ENCODE data around the gene PSMD14.

The PSMD14 gene

DNA sequence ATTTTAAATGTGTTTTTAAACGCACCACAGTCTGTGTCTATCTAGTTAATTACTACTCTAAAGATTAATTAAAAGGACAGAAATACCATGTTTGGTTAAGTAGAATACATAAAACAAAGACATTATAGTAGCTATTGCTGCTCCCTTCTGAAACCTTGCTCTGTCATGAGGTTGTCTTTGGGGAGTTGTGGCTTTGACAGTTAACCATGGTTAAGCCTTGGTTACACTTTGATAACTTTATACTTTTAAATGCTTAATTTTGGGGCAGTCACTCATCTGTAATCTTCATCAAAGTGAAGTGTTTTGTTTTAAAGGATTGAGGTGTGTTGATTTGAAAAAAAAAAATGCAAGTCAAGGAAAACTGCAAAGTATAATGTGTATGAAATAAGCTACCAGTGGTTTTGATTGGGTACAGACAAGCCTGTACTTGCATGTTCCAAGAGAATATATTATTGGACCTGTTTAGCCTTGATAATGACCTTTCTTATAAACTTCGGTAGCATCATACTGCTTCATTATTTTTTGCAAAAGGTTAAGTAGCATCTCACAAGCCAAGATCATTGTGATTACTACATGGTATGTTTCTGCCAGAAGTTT lies 78.1 kb downstream of the PSMD14 start:
- no peak for DNase-seq

DNA sequence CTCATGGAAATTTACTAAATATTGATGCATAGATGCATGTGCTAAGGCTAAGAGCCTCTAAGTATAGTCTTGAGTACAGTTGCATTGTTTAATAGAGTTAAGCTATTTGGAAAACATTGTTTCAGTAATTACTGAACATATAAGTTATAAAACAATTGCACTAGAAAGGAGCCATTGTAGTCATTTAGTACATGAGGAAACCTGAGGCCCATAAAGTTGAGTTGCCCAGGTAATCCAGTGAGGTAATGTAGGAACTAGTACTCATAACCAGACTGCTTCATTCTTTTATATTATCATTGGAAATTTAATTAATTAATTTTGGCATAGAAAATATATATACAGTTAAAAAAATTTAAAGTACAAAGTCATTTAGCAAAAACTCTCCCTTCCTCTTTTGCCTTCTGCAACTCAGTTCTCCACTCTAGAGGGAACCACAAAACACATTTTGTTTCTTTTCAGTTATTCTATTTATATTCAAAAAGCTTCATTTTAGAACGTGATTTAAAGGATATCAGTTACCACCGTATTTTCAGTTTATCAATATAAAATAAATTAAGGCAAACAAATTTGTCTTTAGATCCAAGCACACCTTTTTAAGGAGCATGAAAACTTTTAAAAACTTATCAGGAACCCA lies 80.0 kb downstream of the PSMD14 start:
- DNase-seq = no peak

DNA sequence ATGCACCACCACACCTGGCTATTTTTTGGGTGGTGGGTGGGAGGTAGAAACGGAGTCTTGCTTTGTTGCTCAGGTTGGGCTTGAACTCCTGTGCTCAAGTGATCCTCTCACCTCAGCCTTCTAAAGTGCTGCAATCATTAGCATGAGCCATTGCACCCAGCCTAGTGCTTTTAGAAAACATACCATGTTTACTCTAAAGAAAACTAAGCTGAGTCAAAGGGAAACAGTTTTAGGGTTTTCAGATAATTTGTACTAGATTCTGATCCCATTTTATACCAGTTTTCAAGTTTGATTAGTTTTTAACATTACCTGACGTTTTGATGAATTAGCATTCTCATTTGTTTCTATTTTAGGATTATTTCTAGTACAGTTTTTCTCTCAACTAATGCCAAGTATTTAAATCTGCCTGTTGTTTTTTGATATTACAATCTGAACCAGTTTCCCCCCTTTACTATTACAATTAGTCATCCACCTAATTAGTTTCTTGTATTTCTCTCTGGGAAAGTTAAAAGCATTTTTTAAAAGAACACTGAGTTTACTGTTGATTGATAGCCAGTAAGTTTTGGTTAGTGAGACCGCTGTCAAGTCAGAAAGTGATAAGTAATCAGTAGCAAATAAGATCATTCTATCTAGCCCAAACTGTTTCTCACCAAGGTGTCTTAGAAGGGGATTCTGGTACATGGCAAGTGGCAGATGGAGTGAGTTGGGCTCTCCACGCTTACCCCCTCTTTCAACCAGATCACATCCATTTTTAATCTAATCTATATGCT lies 83.7 kb downstream of the PSMD14 start:
- DNase-seq = no peak

DNA sequence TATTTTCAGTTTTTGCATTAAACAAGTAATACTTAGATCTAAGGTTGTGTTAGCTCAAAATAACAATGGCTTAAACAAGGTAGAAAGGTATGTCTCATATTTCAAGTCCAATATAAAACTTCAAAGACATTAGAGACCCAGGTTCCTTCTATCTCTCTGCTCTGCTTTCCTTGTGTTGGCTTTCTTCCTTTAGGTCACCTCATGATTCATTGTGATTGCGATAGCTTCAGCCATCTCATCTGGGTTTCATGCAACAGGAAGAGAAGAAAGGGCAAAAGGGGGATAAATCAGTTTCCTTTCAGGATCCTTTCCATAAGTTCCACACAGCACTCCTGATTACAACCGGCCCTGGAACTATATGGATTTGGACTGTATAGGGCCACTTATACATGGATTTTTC lies 91.9 kb downstream of the PSMD14 start:
- DNase-seq = no peak

DNA sequence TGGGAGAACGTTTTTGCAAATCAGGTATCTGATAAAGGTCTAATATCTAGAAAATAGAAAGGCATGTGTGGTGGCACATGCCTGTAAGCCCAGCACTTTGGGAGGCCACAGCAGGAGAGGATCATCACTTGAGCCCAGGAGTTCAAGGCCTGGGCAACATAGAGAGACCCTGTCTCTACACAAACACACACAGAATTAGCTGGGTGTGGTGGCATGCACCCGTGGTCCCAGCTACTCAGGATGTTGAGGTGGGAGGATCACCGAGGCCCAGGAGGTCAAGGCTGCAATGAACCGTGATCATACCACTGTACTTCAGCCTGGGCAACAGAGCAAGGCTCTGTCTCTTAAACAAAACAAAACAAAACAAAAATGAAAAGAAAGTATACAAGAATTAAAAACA lies 94.1 kb downstream of the PSMD14 start:
- no peak for DNase-seq

DNA sequence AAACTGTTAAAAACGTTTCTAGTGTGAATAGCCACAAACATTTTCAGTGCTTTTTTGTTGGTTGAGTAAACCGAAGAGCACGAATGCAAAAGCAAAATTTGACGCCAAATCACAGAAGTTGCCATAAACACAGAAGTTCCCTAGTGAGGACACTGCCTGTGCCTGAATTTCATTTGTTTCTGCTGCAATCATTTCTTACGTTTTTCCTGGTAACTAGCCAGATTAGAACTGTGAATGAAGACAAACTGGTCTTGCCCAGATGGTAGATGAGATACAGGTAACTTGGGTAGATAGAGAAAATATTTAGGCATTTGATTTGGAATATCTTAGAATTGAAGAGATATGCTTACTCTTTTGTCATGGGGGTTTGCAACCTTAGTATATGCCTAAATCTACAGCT lies 98.1 kb downstream of the PSMD14 start:
- no peak for DNase-seq

DNA sequence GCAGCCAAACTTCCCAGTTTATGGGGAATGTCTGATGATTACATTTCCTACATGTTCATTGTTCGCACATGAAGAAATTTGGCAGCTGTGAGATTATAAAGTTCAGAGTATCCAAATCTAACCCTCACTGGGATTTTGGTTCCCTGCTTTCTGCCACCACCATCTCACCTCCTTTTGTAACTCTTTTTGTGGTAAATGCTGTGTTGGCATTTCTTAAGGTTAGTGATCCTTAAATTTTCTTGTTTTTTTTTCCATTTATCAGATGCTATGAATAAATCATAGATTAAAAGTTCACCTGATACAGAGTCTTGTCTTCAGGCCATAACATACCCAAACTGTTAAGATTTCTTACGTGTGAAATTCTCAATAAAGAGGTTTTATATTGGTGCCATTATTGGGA lies 99.4 kb downstream of the PSMD14 start:
- no peak for DNase-seq

DNA sequence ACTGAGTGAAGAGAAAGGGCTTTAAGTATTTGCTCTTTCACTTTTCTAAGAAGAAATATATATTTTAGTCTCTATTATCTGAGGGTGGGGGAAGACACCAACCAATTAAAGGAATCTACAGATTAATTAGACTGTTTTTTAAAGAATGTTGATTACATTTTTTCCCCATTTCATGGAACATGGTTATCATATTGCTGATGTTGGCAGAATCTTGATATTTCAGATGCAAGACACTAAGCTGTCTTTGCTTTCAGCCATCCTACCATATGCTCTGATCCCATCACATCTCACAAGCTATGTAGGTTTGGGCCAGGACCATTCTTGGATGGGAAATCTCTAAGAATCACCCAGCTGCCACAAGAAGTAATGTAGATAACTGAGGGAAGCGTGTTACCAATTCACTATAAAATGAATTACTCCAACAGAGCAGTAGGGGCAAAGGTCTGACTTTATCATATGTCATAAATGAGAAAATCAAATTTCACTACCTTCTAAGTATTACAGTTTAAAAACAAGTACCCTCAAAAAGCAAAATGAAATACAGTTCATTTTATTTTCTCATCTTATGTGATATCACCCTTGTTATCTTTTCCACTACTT lies 101.2 kb downstream of the PSMD14 start:
- no peak for DNase-seq

DNA sequence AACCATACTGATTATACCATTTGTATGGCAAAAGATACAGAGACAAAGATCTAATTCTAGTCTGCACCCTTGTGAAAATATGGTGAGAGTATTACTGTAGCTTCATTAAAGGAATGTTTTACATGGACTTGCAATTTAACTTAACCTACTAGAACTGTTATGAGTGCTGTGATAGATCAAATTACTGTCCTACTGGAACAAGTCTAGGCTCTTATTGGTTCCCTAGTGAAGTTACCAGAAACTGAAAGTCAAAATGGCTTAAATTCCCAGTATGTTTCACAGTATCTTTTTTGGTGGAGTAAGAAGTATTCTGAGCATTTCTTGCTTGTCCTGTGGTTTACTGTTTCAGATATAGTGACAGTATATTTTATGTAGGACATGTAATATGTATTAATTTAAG lies 104.1 kb downstream of the PSMD14 start:
- peak; percentile 25 for DNase-seq

DNA sequence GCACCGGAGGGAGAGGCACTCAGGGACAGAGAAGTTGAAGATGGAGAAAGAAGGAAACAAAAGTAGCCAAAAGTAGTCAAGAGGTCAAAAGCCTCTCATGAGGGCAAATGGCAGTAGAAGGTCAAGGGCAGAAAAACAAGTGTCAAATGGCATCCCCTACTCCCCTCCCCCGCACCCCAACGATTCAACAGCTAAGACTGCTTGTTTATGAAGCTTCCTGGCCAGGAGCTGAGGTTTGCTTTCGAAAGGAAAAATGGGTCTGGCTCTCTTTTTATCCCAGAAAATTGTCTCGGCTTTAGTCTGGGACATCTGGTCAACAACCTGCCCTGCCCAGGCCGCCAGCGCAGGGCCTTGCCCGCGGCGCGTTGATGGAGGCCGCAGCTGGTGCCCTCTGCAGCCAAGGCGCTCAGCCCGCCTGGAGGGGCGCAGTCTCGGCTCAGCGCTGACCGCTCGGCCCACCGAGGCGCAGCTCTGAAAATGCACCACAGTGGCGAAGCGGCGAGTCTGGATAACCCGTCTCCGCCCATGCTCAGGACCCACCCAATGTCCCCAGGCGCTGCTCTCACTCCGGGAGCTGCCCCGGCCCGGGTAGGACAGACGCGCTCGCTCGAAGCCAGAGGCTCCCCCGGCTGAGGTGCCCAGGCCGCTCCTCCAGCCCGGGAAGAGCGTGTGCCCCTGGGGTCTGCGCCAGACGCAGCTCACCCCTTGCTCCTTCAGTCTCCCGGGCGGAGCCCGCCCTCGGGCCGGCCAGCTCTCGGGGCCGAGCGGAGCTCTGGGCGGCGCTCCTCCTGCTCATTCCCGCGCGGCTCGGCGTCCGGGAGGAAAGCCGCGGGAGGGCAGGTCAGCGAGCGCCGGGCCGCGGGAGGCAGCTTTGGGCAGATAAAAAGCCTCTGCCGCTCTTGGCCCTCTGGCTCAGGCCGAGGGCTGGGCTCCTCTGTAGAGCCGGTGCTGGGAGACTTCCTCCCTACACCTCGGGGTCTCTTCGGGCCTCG lies 106.1 kb downstream of the PSMD14 start:
- DNase-seq = peak; percentile 19

DNA sequence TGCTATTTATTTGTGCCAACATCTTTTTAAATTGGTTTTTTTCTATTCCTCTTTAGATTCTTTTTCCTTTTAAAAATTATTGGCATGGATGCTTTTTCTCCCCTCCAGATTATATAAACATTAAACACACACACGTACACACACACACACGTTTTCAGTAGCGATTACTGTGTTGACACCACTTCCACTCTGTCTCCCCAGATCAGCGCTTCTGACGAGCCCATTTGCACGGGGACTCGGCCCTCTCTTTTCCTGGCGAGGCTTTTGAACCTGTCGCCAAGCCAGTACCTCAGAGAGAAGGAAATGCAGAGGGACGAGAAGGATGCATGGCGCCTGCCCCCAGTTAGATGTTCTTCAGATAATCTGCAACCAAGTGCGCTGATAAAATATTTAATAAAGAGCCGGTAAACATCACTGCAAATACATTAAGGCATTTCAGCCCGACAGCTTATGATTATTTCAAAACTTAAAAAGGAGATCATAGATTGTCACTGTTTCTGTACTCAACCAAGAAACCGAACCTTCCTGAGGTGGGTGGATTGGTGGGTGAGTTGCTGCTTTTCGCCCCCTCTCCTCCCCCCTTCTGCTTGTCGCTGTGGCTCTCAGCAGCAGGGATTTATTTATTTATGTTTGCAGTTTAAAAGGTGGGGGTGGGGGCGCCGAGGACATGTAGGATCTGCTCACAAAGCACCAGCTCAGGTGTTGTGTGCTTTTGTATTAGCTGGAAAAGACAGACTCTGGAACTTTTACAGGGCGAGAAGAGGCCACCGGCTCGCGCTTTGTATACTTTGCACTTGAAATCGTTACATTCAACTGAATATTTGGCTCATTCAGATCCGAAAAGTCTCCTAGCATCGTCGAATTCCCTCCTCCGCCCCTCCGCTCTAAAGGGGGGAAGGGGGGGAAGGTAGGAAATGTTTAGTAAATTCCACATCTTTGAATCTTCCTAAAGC lies 107.1 kb downstream of the PSMD14 start:
- no peak for DNase-seq

DNA sequence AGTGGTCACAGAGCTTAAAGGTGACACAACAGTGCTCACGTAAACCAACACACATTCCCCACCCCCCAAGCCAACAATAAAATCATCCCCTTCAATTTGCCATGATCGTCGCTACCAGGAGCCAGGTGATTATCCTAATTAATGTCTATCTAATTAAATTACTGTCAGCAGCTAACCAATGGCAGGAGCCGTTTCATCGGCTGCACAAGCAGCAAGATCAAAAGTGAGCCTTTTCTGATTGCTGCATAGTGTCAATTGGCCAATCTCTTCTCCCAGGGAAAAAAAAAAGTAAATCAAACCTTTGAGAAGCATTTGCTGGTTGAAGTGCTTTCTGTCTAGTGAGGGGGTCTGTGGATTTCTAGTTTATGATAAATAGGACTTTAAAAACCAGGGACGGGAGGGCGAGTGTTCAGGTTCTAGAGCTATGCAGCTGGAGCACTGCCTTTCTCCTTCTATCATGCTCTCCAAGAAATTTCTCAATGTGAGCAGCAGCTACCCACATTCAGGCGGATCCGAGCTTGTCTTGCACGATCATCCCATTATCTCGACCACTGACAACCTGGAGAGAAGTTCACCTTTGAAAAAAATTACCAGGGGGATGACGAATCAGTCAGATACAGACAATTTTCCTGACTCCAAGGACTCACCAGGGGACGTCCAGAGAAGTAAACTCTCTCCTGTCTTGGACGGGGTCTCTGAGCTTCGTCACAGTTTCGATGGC lies 107.9 kb downstream of the PSMD14 start, which contains the start of gene TBR1:
Gene TBR1 (plus strand): TSS at position 311 of the 721 bp plus-strand sequence. CDS start 114 bp downstream, at position 425.
- DNase-seq = no peak

DNA sequence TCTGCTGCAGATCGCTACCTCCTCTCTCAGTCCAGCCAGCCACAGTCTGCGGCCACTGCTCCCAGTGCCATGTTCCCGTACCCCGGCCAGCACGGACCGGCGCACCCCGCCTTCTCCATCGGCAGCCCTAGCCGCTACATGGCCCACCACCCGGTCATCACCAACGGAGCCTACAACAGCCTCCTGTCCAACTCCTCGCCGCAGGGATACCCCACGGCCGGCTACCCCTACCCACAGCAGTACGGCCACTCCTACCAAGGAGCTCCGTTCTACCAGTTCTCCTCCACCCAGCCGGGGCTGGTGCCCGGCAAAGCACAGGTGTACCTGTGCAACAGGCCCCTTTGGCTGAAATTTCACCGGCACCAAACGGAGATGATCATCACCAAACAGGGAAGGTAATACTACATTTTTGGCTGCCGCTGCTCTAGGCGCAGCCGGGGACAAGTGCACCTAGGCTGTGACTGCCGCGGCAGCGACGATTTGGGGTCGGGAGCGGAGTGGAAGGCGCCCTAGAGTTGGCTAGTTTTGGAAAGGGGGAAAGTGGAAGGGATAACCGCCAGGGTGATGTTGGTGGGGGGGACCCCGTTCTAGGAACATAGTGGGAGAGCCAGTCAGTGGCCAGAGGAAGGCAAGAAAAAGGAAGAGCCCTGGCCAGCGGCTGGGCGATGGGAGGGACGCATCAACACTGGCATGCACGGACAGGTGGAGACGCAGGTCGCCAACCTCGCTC lies 108.6 kb downstream of the PSMD14 start:
- DNase-seq = no peak

DNA sequence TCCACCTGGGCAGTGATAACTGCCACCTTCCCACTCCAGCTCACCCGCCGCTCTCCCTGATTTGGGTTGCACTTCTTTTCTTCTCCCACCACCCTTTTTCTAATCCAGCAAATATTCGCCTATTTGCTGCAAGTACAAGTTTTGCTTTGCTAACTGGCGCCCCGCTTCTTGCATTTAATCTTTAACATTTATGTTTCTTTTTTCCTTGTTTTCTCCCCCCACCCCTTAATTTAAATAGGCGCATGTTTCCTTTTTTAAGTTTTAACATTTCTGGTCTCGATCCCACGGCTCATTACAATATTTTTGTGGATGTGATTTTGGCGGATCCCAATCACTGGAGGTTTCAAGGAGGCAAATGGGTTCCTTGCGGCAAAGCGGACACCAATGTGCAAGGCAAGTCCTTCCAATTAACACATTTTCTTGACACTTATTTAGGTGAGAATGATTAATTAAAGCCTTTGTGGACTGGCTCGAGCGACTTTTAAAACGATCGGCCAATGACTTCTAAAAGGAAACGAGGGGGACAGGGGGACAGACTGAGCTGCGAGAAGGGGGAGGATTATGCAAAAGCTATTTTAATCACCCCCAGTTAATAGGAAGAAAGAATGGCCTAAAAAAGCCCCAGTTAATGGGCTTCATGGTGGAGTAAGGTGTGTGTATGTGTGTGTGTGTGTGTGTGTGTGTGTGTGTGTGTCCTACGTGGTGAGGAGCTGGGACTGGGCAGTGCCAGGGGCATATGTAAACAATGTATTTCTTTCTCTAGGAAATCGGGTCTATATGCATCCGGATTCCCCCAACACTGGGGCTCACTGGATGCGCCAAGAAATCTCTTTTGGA lies 109.4 kb downstream of the PSMD14 start:
- DNase-seq = no peak

DNA sequence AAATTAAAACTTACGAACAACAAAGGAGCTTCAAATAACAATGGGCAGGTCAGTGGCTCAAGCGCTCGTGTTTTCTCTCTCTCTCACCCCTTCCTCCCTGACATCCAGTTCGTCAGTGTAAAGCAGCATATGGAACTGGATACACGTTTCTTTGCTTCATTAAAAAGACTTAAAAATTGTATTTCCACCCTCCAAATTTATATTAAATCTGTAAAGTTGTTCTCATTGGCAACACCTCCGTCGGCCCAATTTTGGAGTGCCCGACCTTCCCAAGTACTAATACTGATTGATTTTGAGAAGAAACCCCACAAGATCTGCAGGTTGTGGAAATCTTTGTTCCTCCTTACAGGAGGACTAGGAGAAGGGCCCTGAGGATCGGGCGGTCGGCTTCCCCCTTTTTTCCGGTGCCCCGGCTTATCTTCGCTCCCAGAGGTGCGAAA lies 110.1 kb downstream of the PSMD14 start:
- no peak for DNase-seq

DNA sequence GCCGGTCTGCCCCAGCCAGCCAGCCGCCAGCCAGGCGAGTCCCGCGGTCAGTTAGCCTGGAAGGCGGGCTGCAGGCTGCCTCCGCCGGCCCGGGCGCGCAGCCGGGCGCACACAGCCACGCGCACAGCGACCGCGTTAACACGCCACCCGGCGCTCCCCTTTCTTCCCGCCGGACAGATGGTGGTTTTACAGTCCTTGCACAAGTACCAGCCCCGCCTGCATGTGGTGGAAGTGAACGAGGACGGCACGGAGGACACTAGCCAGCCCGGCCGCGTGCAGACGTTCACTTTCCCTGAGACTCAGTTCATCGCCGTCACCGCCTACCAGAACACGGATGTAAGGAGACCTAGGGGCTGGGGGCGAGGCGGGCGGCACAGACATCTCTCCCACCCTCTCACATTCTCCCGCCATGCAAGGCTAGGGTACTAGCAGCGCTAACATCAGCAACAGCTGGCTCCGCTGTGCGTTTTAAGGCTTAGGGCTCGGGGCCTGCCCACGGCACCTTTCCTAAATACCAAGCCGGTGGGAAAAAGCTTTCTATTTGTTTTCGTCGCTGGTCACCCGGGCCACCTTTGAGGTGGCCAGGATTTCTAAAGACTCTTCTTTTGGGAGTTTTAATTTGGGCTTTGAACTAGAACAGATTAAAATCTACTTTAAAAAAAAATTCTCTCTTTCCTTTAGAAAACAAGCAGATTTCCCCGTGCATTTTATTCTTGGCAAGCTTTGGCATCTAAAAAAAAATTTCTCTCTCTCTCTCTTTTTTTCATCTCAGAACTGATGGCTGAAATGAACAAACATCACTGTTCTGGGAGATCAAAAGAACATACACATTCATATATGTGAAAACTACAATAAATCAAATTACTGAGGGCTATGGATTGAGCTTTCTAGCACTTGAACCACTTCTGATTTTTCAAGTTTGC lies 110.8 kb downstream of the PSMD14 start:
- no peak for DNase-seq

DNA sequence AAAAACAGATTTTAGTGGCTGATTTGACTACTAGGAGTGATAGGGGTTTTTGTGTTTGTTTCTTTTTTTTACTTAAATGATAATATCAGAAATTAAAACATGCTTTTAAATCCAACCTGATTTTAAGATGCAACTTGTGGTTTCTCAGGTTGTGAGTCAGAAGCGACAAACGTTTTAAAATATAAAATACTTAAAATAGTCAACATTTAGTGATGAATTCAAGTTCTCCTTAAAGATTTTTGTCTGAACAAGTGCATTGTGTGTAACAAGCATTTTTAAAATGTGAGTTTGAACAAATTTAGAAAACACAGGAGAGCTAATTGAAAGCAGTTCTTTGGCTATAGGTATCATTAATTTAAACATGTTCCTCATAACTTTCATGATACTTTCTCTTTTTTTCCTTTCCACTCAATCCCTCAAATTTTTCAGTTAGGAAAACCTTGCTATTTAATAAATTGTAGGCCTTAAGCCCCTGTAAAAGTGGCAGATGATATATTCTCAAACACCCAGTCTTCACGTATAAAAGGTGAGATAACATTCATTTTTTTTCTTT lies 111.5 kb downstream of the PSMD14 start:
- no peak for DNase-seq

Data from fibroblast of skin of scalp (primary cell).